Measurements from ENCODE around the gene SHISA6. TPM values are rescaled to one million over a fixed set of nuclear protein-coding genes. Genes with fewer than 3 reads are reported as not detected.

Gene SHISA6
- total and polyA plus RNA-seq, 11 donors, result 0.16 to 1.0 (median 0.29) TPM

DNA sequence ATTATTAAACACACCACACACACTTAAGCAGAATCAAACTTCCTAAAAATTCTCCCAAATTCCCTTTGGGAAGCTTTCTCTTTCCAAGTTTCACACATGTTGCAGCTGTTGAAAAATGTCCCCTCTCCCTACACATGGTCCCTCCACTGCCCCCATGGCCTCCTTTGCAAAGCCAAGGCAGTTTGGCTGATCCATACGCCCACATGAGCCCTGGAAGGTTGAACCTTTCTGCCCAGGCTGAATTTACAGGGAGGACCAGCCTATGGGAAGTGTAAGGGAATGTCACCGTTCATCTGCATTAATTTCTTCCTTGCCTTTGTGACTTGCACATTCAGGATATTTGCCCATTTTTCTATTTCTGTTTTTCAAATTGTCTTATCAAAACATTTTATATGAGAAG is 31.1 kb upstream of the SHISA6 start:
- H3K36me3 ChIP-seq, result no peaks in the 10 kb centered on the region
- no peaks in the 10 kb centered on the region for H3K4me1 ChIP-seq
- ATAC-seq (no peak), DNase-seq (no peak)
- peaks cover 0 to 27% (median 8%) of the 10 kb centered on the region in 12 donors for H3K9me3 ChIP-seq
- no peak overlapping the region for H3K27ac ChIP-seq
- no peak overlapping the region for H3K4me3 ChIP-seq
- no peaks in the 10 kb centered on the region for H3K27me3 ChIP-seq
- intact Hi-C loops (cut with DNase I), result no loop called here
- 50 to 62% (median 55%) methylated on average over 2 of the region's 2 CpGs for WGBS, 4 donors
- TF ChIP-seq, protein P1, sequence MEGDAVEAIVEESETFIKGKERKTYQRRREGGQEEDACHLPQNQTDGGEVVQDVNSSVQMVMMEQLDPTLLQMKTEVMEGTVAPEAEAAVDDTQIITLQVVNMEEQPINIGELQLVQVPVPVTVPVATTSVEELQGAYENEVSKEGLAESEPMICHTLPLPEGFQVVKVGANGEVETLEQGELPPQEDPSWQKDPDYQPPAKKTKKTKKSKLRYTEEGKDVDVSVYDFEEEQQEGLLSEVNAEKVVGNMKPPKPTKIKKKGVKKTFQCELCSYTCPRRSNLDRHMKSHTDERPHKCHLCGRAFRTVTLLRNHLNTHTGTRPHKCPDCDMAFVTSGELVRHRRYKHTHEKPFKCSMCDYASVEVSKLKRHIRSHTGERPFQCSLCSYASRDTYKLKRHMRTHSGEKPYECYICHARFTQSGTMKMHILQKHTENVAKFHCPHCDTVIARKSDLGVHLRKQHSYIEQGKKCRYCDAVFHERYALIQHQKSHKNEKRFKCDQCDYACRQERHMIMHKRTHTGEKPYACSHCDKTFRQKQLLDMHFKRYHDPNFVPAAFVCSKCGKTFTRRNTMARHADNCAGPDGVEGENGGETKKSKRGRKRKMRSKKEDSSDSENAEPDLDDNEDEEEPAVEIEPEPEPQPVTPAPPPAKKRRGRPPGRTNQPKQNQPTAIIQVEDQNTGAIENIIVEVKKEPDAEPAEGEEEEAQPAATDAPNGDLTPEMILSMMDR (IDR thresholded peaks at IDR 0.05), result no peak
- no peak for TF ChIP-seq POLR2A (IDR thresholded peaks at IDR 0.05)

DNA sequence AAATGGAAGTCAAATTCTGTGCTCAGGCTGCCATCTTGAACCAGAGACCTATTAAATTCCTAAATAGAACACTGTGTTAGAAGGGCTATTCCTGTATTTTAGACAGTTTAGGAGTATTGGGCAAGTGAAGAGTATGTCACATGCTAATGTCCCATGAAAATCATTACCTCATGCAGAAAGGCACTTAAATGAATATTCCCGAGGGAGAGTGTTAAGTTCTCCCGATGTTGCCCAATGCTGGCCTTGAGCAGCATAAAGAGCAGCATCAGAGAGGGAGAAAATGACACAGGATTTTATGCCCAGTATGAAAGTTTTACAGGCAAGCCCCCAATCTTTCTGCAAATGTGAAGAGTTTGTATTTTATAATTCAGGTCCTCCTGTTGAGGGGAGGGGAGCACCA is 28.2 kb upstream of the SHISA6 start:
- no peak for ATAC-seq
- TF ChIP-seq, protein P1 (IDR thresholded peaks at IDR 0.05), result no peak
- TF ChIP-seq POLR2A (IDR thresholded peaks at IDR 0.05), result no peak
- 70 to 89% (median 82%) methylated on average over 2 of the region's 2 CpGs for WGBS, 4 donors

DNA sequence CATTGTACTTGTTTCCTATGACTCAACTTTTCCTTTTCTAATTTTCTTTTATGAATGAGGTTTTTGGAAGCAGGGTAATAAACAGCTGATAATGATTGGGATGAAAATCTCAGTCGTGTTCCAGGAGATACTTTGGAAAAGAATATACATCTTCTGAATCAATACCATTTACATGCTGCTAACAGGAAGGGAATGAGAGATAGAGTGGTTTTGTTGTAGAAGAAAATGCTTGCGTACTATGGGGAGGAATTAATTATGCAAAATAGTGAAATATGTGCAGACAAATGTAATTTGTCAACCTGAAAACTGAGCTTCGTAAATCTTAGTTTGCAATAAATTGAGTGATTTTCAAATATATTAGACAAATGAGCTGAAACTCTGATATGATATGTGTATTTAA is 24.0 kb upstream of the SHISA6 start:
- Histone ChIP-seq H3K36me3 (no peaks in the 10 kb centered on the region), H3K4me3 (no peak overlapping the region), H3K4me1 (no peaks in the 10 kb centered on the region), H3K9me3 (peaks cover 0 to 8% (median 0%) of the 10 kb centered on the region in 12 donors), H3K27me3 (peaks cover 0 to 5% (median 0%) of the 10 kb centered on the region in 9 donors), H3K27ac (no peak overlapping the region)
- no peak for ATAC-seq
- DNase-seq, result no peak
- TF ChIP-seq, protein P1 (IDR thresholded peaks at IDR 0.05), result no peak
- no peak for TF ChIP-seq POLR2A (IDR thresholded peaks at IDR 0.05)
- intact Hi-C loops (cut with DNase I), result no loop called here
- 81 to 87% (median 82%) methylated on average over 3 of the region's 3 CpGs for WGBS, 4 donors

More for the DNA sequence above, 28.2 kb upstream of the SHISA6 start:
- H3K27me3 ChIP-seq, result no peaks in the 10 kb centered on the region
- DNase-seq, result no peak
- no peak overlapping the region for H3K4me3 ChIP-seq
- intact Hi-C loops (cut with DNase I), result no loop called here
- H3K36me3 ChIP-seq, result no peaks in the 10 kb centered on the region
- H3K27ac ChIP-seq, result no peak overlapping the region
- H3K9me3 ChIP-seq, result peaks cover 0 to 27% (median 8%) of the 10 kb centered on the region in 12 donors
- H3K4me1 ChIP-seq, result no peaks in the 10 kb centered on the region

DNA sequence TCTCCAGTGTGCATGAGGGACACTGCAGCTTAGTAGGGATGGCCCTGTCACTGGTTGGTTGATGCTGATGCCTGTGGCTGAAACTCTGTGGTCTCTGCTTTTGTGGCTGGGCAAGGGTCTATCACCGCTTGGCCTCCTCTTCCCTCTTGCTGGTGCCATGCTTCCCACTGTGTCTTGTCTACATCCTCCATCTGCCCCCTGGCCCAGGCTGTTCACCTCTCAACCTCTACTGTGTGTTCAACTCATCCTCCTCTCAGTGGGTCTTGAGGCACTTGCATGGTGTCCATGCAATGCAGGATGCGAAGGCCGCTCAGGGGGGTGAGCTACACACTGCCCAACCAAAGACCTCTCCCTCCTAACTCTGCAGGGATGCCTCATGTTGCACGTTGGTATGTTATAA is 19.8 kb upstream of the SHISA6 start:
- 84 to 89% (median 87%) methylated on average over 4 of the region's 4 CpGs for WGBS, 4 donors
- H3K36me3 ChIP-seq, result no peaks in the 10 kb centered on the region
- no peak overlapping the region for H3K27ac ChIP-seq
- H3K4me1 ChIP-seq, result no peaks in the 10 kb centered on the region
- peaks cover 0 to 6% (median 0%) of the 10 kb centered on the region in 9 donors for H3K27me3 ChIP-seq
- no peak for ATAC-seq
- TF ChIP-seq POLR2A (IDR thresholded peaks at IDR 0.05), result no peak
- TF ChIP-seq, protein P1 (IDR thresholded peaks at IDR 0.05), result no peak
- H3K4me3 ChIP-seq, result no peak overlapping the region
- DNase-seq, result no peak
- intact Hi-C loops (cut with DNase I), result no loop called here
- no peaks in the 10 kb centered on the region for H3K9me3 ChIP-seq

Measured in heart left ventricle (tissue), 16 donors.